SK-N-MC (cell line): ENCODE results near the gene SKOR1.

Experiments used
- EZH2 ChIP-seq: fragments of 200-600 bp; sonication (generic); IDR thresholded peaks from one replicate; pipeline ENCODE4 v1.6.1; 2017; ENCODE audit warnings: antibody characterized with exemption
- POLR2AphosphoS5 ChIP-seq: IDR thresholded peaks from 2 replicates; pipeline ENCODE4 v1.6.1; 2012; ENCODE audit warnings: mild to moderate bottlenecking, low read depth, low read length, borderline replicate concordance

- TF ChIP-seq POLR2AphosphoS5 (no peak), EZH2 (no peak)
Measured at GRCh38 chr15:67843571-67844387, 18.5 kb downstream of the SKOR1 start.
